Skin epidermis (tissue), 12 donors: Measurements from ENCODE around the gene C1orf122.
A peak's percentile ranks its signal among the peaks of the same experiment; 100 is the strongest.

ENCODE experiments used
- H3K27ac ChIP-seq, 21 experiments: fragments of 200-600 bp; sonication (generic) in 11 of 21; one replicate each; pipeline ENCODE4 v1.5.0; 2020; ENCODE audit warnings: mild to moderate bottlenecking in 3 of 21, inconsistent platforms in 2 of 21, moderate library complexity in 2 of 21
- H3K4me3 ChIP-seq, 7 experiments: fragments of 200-600 bp; sonication (generic) in 2 of 7; one replicate each; pipeline ENCODE4 v1.5.0; 2020; ENCODE audit warnings: inconsistent platforms in 2 of 7, mild to moderate bottlenecking in 2 of 7, moderate library complexity in 1 of 7

C1orf122 gene

DNA sequence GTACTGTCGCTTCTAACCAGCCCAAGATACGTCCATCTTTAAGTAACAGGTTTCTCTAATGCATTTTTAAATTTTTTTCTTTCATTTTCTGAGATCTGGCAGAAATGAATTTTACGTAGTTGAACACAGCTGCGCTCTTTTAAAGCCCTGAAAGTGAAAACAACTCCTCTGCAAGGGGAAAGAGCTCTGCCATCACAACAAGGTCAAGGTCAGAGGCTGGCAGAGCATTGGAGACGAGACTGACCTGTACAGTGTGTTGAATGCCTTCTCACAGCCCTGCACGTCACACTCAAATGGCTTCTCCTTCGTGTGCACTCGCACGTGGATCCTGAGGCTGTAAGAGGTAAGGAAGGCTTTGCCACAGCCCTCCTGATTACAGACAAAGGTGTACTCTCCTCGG lies 32.1 kb downstream of the C1orf122 start:
- no peak overlapping the region for H3K27ac ChIP-seq
- no peak overlapping the region for H3K4me3 ChIP-seq

DNA sequence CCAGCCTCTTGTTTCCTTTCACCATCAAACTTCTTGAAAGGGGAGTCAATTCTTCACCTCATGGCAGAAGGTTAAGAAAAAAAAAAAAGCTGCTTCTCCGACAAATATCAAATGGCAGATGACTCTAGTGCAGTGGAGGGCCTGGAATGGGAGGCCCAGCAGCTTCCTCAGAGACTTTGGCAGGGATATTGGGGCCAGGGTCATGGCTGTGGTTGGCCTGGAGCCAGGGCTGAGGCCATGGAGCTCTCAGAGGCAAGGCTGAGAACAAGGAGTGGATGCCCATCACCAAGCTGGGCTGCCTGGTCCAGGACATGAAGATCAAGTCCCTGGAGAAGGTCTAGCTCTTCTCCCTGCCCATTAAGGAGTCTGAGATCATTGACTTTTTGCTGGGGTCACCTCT lies 33.1 kb downstream of the C1orf122 start:
- Histone ChIP-seq H3K4me3 (no peak overlapping the region), H3K27ac (no peak overlapping the region)

DNA sequence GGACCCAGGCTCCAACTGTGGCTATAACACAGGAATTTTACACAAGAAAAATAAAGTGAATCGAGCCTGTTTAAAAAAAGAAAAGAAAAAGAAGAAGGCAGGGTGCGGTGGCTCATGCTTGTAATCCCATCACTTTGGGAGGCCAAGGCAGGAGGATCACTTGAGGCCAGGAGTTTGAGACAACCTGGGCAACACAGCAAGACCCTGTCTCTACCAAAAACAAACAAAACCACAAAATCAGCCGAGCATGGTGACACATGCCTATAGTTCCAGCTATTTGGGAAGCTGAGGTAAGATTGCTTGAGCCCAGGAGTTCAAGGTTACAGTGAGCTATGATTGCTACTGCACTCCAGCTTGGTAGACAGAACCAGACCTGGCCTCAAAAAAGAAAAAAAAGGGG lies 34.1 kb downstream of the C1orf122 start:
- no peak overlapping the region for H3K4me3 ChIP-seq
- no peak overlapping the region for H3K27ac ChIP-seq

DNA sequence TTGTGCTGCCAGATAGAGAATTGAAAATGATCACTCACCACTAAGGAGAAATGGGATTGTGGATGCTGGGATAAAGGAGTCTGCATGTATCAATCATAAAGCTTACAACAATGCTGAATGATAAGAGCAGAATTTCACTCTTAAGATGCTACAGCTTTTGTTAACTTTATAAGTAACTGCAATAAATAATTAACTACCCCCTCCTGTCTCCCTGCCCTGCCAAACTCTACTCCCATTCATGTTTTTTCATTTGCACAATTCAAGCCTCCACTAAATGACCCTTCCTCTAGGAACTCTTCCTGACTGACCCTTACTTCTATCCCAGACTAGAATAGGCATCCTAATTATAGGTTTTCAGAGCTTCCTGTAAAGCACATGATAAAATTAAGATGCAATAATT lies 36.9 kb downstream of the C1orf122 start:
- peak overlapping the region in 1 of 21 experiments; percentile 23 for H3K27ac ChIP-seq
- no peak overlapping the region for H3K4me3 ChIP-seq

DNA sequence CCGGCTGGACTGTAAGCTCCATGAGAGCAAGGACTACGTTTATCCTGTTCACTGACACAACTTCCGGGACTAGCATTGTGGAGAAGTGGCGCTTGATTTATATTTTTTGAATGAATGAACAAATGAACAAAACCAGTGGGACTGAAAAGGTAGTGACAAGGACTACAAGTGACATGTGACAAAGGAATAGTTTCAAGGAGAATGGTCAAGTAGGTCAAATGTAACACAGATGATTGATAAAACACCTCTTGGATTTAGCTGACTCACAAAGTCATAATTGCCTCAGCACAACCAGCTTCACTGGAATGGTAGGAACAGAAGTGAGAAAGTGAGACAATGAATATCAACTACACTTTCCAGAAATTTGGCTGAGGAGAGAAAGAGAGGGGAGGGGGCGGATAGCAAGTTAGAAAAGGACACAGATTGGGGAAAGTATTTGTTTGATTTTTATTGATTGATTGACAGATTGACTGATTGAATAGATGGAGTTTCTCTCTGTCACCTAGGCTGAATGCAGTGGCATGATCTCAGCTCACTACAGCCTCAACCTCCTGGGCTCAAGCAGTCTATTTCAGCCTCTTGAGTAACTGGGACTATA lies 37.6 kb downstream of the C1orf122 start:
- Histone ChIP-seq H3K4me3 (no peak overlapping the region), H3K27ac (peak overlapping the region in 3 of 21 experiments; percentile 23 to 25 (median 24))

DNA sequence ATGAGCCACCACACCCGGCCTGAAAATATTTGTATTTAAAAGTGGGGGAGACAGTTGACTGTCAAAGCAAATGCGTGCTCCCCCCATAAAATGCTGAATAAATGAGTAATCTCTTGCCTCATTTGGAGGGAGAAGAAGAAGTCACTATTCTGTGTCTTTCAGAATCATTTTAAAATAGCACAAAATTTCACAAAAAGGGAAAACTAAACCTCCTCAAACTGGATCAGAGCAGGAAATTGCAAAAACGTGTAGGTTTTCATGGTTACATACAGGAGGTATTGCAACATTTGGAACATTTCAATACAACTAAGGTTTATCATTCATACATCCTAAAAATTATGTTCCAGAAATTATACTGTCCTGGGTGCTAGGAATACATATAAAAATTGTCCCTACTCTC lies 38.2 kb downstream of the C1orf122 start:
- H3K27ac ChIP-seq: peak overlapping the region in 4 of 21 experiments; percentile 23 to 46 (median 24)
- H3K4me3 ChIP-seq: no peak overlapping the region

DNA sequence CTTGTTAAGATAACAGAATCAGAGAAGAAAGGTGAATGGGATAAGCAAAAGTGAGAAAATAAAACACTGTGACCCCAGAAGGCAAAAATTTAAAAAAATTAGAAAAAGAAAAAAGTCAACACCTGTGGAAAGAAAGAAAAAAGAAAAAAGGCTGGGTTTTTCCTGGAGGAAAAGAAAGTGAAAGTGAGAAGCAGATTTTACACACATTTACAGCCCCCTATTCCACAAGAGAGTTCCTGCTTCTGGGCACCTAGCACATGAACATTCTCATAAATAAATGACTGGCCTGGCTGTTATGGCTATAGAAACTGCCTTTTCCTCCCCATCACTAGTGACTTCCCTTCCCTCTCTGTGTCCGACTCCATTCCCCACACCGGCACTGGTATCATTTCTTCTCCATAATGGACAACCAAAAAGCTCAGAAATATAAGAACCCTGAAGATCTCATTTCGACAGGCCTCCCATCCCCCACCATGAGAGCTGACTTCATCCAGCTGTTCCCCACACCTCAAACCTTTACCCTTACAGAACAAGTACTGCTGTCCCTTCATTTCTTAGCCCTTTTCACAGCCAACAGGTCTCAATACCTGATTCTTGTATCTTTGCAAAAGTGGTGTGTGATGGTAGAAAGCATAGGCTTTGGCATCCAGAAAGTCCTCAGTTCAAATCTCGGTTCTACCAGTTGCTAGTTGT lies 39.2 kb downstream of the C1orf122 start:
- H3K4me3 ChIP-seq: no peak overlapping the region
- H3K27ac ChIP-seq: peak overlapping the region in 3 of 21 experiments; percentile 39 to 46 (median 45)

DNA sequence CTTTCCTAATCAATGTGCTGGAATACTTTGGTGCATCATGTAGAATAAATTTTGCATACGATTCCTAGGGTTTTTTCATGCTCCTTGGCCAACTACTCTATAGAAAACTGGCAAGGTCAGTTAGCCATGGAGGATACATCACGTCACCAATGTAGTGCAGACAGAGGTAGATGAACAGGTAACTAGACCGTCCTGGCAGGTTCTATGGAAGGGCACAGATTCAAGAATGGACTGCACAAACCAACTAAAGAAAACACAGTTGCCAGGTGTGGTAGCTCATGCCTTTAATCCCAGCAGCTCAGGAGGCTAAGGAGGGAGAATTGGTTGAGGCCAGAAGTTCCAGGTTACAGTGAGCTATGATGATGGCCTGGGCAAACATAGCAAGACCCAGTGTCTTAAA lies 41.9 kb downstream of the C1orf122 start:
- Histone ChIP-seq H3K27ac (peak overlapping the region in 7 of 21 experiments; percentile 11 to 67 (median 43)), H3K4me3 (no peak overlapping the region)

DNA sequence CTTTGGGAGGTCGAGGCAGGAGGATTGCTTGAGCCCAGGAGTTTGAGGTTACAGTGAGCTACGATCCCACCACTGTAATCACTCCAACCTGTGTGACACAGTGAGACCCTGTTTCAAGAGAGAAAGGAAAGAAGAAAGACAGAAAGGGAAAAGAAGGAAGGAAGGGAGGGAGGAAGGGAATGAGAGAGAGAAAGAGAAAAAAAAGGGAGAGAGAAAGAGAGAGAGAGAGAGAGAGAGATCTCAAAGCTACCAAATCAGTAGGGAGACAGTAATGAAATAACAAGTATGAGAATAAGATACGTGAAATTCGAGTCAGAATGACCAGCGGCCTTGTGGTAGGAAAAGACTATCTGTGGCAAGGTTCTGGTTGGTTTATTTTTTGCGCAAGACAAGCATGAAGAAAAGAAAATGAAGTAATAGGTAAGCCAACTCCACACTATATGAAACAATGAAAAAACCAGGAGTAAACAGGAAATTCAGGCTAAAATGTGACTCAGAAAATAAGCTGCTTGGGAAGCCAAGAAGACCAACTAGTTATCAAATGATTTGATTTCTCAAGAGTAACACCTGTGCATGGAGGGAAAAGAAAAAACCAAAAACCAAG lies 42.9 kb downstream of the C1orf122 start:
- no peak overlapping the region for H3K4me3 ChIP-seq
- peak overlapping the region in 14 of 21 experiments; percentile 8 to 78 (median 48) for H3K27ac ChIP-seq

DNA sequence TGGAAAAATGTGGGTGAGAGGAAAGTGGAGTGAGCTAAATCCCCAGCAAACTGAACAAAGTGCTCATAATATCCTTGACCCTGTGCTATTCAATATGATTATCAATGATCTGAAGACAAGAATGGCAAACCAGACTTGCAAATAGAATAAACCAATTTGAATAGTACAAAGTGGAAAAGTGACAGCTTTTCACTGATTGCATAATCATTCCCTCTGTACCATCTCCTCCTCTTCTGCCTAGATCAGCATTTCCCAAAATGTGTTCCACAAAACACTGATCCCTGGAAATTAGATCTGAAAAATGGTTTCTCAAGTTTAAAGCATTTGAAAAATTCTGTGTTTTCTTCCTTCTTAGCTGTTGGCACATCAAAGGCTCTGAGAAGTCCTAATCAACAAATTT lies 43.7 kb downstream of the C1orf122 start:
- peak overlapping the region in 11 of 21 experiments; percentile 8 to 78 (median 46) for H3K27ac ChIP-seq
- no peak overlapping the region for H3K4me3 ChIP-seq

DNA sequence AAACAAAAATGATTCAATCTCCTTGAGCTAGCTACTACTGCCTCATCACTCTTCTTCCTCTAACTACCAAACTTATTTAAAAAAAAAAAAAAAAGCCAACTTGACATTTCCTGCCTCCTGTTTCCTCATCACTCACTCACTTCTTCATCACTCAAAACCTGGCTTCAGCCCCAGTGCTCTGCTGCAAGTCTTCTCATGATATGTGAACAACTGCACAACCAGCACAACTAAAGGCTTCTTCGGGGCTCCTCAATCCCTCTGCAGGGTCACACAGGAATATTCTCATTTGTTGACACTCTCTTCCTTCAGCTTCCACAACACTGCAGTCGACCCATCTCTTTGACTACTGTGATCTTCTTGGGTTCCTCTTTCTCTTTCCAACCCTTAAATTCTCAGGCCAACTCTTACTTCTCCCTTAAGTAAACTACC lies 44.2 kb downstream of the C1orf122 start:
- H3K27ac ChIP-seq: peak overlapping the region in 8 of 21 experiments; percentile 8 to 78 (median 42)
- no peak overlapping the region for H3K4me3 ChIP-seq

DNA sequence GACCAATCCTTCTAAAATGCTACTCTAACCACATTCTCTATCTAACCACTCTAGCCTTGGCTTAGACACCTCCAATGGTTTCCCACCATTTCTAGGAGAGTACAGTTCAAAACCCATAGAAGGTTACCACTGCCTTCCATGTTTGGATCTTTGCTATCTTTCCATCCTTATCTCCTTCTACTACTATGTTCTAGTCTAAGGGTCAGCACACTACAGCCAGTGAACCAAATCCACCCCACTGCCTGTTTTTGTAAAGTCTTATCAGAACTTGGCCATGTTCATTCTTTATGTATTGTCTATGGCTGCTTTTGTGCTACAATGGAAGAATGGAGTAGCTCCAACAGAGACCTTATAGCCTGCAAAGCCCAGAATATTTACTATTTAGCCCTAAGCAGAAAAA lies 45.6 kb downstream of the C1orf122 start:
- H3K4me3 ChIP-seq: no peak overlapping the region

DNA sequence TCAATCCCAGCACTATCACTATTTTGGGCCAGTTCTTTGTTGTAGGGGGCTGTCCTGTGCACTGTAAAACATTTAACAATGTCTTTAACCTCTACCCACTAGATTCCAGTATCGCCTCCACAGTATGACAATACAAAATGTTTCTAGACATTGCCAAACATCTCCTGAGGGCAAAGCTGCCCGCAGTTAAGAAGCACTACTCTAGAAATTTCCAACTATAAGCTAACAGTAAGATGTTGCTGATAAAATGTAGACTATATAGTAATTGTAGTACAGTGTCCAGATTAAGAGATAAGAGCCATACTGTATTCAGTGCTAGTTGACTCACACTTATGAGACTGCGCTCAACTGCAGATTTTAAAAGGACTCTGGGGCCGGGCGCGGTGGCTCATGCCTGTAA lies 46.8 kb downstream of the C1orf122 start:
- no peak overlapping the region for H3K4me3 ChIP-seq
- H3K27ac ChIP-seq: no peak overlapping the region

More for the DNA sequence above, 45.6 kb downstream of the C1orf122 start:
- no peak overlapping the region for H3K27ac ChIP-seq
